MM.1S (cell line): ENCODE measurements around the gene TAF4B.

ENCODE experiments used
- EZH2 ChIP-seq: fragments of 300-600 bp; sonication (generic); optimal IDR thresholded peaks from 2 replicates; pipeline ENCODE3; 2017; ENCODE audit warnings: low read depth, mild to moderate bottlenecking, antibody characterized with exemption, low read length, mixed read lengths
- EZH2phosphoT487 ChIP-seq: fragments of 300-600 bp; sonication (generic); IDR thresholded peaks from 2 replicates; pipeline ENCODE4 v1.6.1; 2018; ENCODE audit warnings: antibody characterized with exemption, low read length
- TF ChIP-seq, protein P1 (sequence below): fragments of 300-600 bp; sonication (generic); IDR thresholded peaks from 2 replicates; pipeline ENCODE4 v1.5.1; 2016; ENCODE audit warnings: antibody characterized with exemption, low read length, mixed read lengths

- TF ChIP-seq, protein P1, sequence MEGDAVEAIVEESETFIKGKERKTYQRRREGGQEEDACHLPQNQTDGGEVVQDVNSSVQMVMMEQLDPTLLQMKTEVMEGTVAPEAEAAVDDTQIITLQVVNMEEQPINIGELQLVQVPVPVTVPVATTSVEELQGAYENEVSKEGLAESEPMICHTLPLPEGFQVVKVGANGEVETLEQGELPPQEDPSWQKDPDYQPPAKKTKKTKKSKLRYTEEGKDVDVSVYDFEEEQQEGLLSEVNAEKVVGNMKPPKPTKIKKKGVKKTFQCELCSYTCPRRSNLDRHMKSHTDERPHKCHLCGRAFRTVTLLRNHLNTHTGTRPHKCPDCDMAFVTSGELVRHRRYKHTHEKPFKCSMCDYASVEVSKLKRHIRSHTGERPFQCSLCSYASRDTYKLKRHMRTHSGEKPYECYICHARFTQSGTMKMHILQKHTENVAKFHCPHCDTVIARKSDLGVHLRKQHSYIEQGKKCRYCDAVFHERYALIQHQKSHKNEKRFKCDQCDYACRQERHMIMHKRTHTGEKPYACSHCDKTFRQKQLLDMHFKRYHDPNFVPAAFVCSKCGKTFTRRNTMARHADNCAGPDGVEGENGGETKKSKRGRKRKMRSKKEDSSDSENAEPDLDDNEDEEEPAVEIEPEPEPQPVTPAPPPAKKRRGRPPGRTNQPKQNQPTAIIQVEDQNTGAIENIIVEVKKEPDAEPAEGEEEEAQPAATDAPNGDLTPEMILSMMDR, result no peak
- no peak for TF ChIP-seq EZH2
- TF ChIP-seq EZH2phosphoT487, result no peak
Observed at GRCh38 chr18:26287644-26288043, 61.4 kb downstream of the TAF4B start.
